WTC11 (cell line): ENCODE measurements around the gene KCNK3.

Experiments
- CBFB ChIP-seq: sonication (generic); formaldehyde crosslinking; IDR thresholded peaks from 2 replicates; pipeline ENCODE4 v1.8.1; 2022; ENCODE audit warnings: mild to moderate bottlenecking, low read depth, missing genetic modification reagents
- CTCF ChIP-seq: fragments of 200-600 bp; IDR thresholded peaks from 2 replicates; pipeline ENCODE4 v1.8.0; 2022; ENCODE audit warnings: antibody characterized with exemption
- NR2C2 ChIP-seq: sonication (generic); formaldehyde crosslinking; IDR thresholded peaks from 2 replicates; pipeline ENCODE4 v1.8.0; 2022; ENCODE audit warnings: mild to moderate bottlenecking, missing genetic modification reagents
- SMAD3 ChIP-seq: sonication (generic); formaldehyde crosslinking; IDR thresholded peaks from 2 replicates; pipeline ENCODE4 v1.8.0; 2022; ENCODE audit warnings: missing genetic modification reagents, mild to moderate bottlenecking, borderline replicate concordance
- ZNF219 ChIP-seq: sonication (generic); formaldehyde crosslinking; IDR thresholded peaks from 2 replicates; pipeline ENCODE4 v1.8.0; 2023; ENCODE audit warnings: missing genetic modification reagents, mild to moderate bottlenecking, borderline replicate concordance
- TF ChIP-seq, protein P1 (sequence below): sonication (generic); formaldehyde crosslinking; IDR thresholded peaks from 2 replicates; pipeline ENCODE4 v1.8.1; 2022; ENCODE audit warnings: low read depth, mild to moderate bottlenecking, moderate library complexity, missing genetic modification reagents, borderline replicate concordance

DNA sequence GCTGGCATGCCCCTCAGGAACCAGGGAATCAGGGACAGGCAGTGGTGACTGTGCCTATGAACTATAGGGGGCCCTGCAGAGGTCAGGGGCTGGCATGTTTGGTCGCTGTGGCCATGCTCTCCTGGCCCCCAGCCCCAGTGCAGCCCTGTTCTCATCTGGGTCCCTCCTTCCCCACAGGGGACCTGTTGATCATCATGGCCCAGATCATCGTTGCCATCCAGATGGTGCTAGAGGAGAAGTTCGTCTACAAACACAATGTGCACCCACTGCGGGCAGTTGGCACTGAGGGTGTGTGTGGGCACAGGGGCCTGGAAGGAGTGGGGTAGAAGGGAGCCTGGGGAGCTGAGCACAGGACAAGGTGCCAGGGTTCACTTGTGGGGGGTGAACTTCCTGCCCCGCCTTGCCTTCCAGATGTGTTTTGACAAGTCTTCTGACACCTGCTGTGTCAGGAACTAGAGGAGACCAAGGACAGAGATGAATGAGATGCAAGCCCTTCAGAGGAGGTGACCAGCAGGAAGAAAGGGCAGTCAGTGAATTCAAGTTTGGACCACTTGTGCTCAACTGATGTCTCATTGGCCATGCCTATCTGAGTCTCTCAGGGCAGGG, 83.8 kb downstream of the KCNK3 start:
- TF ChIP-seq NR2C2 (CRISPR knock-in tag) = no peak
- TF ChIP-seq CBFB = no peak
- no peak for TF ChIP-seq CTCF
- TF ChIP-seq, protein P1, sequence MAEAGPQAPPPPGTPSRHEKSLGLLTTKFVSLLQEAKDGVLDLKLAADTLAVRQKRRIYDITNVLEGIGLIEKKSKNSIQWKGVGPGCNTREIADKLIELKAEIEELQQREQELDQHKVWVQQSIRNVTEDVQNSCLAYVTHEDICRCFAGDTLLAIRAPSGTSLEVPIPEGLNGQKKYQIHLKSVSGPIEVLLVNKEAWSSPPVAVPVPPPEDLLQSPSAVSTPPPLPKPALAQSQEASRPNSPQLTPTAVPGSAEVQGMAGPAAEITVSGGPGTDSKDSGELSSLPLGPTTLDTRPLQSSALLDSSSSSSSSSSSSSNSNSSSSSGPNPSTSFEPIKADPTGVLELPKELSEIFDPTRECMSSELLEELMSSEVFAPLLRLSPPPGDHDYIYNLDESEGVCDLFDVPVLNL = no peak
- no peak for TF ChIP-seq SMAD3 (CRISPR knock-in tag)
- TF ChIP-seq ZNF219 = no peak
